GM12892 (cell line): ENCODE measurements around the gene KRTAP21-3.

ENCODE experiments used
- POLR2A ChIP-seq: IDR thresholded peaks from 2 replicates; pipeline ENCODE4 v1.6.1; 2011; ENCODE audit warnings: low read depth, low read length, control low read depth
- POLR2AphosphoS5 ChIP-seq: IDR thresholded peaks from 2 replicates; pipeline ENCODE4 v1.6.1; 2011; ENCODE audit warnings: low read depth, low read length, control low read depth
- TAF1 ChIP-seq: IDR thresholded peaks from 2 replicates; pipeline ENCODE4 v1.6.1; 2011; ENCODE audit warnings: low read depth, mild to moderate bottlenecking, control low read depth, low read length, borderline replicate concordance

DNA sequence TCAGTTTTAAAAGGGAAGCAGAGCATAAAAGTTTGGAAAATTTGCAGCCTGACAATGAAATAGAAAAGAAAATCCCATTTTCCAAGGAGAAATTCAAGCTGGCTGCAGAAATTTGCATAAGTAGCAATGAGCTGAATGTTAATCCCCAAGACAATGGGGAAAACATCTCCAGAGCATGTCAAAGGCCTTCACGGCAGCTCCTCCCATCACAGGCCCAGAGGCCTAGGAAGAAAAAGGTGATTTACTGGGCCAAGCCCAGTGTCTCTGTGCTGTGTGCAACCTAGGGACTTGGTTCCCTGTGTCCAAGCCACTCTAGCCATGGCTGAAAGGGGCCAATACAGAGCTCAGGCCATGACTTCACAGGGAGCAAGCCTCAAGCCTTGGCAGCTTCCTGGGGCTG, 49.8 kb downstream of the KRTAP21-3 start:
- TF ChIP-seq POLR2AphosphoS5 = no peak
- no peak for TF ChIP-seq POLR2A
- TF ChIP-seq TAF1 = no peak
